ELF-1 (cell line): ENCODE data around the gene ALDH1L1.

ENCODE experiments used
- DNase-seq: peaks from one replicate; pipeline ENCODE4 v3.0.0-alpha.2; 2016; ENCODE audit warnings: low read depth, low spot score

Gene ALDH1L1

GRCh38 chr3:126119976-126120375, 60.4 kb downstream of the ALDH1L1 start:
- DNase-seq: no peak

GRCh38 chr3:126119008-126119675, 61.2 kb downstream of the ALDH1L1 start:
- no peak for DNase-seq

GRCh38 chr3:126118591-126118990, 61.8 kb downstream of the ALDH1L1 start:
- no peak for DNase-seq

DNA sequence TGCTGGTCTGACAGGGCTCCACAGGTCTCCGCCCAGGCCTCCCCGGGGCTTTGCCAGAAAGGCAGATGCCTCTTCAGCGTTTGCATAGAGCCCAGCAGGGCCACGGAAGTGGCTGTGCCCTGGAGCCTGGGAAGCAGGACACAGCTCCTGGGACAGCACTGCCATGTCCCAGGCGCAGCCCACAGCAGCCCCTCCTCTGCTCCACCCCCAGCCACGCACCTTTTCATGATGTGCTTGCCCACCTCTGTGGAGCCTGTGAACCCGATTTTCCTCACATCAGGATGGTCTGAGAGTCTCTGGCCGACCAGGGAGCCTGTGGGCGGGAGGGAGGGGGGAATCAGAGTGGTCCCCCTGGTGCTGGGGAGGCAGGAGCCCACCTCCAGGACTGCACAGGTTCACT, 62.6 kb downstream of the ALDH1L1 start:
- no peak for DNase-seq

DNA sequence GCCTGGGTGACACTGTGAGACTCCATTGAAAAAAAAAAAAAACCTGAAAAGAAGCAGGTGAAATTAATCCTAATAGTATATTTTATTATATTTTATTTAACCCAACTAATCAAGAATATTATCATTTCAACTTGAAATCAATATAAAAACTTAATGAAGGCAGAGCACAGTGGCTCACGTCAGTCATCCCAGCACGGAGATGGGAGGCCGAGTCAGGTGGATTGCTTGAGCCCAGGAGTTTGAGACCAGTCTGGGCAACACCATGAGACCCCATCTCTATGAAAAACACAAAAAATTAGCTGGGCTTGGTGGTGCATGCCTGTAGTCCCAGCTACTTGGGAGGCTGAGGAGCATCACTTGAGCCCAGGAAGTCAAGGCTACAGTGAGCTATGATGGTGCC, 63.2 kb downstream of the ALDH1L1 start:
- no peak for DNase-seq

GRCh38 chr3:126116526-126116925, 63.9 kb downstream of the ALDH1L1 start:
- DNase-seq: no peak

GRCh38 chr3:126114443-126115386, 65.7 kb downstream of the ALDH1L1 start:
- no peak for DNase-seq

DNA sequence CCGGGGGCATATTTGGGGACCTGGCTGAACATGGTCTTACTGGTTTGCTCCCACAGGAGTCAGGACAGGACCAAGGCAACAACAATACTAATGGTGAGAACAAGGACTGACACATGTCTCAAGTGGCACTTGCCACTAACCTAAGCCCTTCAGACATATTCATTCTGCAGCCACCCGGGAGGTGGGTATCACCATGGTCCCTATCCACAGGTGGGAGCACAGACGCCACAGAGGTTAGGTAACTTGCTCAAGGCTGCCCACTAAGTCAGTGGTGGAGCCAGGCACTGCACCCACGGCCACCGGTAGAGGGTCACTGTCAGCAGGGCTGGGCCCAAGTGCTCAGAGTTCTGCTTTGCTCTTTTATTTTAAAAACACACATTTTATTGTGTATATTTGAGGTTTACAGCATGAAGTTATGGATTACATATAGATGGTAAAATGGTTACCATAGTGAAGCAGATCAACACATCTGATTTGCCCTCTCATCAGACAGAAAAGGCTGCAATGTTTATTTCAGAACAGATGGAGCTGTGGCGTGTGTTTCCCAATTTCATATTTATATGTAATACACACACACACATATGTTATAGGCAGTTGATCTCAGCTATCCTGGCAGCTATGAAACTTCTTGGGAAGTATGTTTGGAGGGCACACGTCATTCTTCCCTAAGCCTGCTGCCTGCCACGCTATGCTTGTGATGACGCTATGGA, 66.5 kb downstream of the ALDH1L1 start:
- no peak for DNase-seq

- no peak for DNase-seq
Measured at GRCh38 chr3:126113238-126113555, 67.2 kb downstream of the ALDH1L1 start.

GRCh38 chr3:126112531-126113237, 67.7 kb downstream of the ALDH1L1 start:
- no peak for DNase-seq

DNA sequence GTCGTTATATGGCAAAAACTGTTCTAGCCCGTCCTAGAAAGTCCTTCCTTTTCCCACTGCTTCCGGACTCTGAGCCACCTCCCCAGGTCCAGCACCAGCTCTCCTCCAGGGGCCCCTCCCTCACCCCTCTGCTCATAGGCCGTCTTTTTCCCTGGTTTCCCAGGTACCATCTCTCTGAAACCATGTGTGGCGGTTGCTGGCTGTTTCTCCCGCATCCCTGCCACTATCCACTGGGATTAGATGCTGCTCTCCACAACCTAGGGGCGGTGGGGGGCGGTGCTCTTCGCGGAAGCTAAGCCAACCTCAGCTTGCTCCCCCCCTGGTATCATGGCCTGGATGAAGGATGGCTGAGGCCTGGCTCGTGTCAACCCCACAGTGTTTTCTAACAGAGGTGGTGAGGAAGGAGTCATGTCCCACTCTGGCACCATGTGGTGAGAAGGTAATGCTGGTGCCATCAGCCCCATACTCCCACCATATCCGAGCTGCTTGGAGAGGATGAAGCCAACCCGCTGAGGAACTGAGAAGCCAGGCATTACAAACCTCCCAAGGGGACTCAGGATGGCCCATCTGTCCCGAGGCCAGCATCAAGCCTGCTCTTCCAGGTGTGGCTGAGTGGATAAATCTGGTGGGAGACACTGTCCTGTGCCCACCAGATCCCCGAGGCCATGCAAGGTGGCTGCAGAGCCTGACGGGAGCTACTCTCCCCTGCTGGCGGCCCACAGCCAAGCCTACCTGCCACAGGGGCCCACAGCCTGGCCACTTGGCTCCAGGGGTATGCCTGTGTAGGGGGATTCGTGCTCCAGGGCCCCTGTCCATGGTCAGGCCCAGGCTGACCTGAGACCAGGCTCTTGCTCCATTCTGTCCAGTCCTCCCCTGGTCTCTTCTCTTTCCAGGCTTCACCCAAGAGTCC, 68.6 kb downstream of the ALDH1L1 start:
- no peak for DNase-seq

DNA sequence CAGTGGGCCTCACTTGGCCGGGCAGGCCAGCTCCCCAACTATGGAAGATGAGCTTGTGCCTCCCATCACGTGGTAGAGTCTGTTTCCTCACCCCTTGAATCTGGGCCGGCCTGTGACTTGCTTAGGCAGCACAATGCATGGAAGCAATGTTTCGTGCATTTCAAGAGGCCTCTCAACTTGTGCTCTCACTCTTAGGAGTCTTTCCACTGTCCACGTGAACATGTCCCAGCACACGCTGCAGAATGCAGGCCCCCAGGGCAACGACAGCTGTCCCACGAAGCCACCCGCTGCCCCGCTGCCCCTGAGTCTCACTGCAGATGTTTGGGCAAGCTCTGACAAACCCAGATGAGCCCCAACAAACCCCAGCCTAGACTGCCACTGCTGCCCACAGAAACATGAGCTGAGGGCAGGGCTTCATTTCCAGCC, 69.2 kb downstream of the ALDH1L1 start:
- DNase-seq: no peak

GRCh38 chr3:126110431-126111125, 69.8 kb downstream of the ALDH1L1 start:
- no peak for DNase-seq

DNA sequence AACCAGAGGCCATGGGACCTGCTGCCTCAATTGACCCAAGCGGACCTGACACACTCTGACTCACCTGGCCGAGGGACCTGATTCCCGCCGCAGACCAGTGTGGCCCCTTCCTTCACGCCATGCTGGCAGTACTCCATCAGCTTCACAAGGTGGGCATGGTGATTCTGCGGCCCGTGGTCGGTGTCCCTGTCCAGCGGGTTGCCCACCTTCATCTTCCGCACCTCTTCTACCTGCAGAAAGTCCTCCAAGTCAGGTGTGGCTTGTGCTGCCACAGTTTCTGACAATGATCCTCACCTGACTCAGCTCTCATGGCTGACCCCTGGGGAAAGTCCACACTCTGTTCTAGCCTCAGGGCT, 70.5 kb downstream of the ALDH1L1 start:
- no peak for DNase-seq

GRCh38 chr3:126109146-126109879, 71.1 kb downstream of the ALDH1L1 start:
- DNase-seq: no peak

GRCh38 chr3:126108676-126109050, 71.7 kb downstream of the ALDH1L1 start:
- no peak for DNase-seq

GRCh38 chr3:126107957-126108675, 72.3 kb downstream of the ALDH1L1 start:
- DNase-seq: no peak

DNA sequence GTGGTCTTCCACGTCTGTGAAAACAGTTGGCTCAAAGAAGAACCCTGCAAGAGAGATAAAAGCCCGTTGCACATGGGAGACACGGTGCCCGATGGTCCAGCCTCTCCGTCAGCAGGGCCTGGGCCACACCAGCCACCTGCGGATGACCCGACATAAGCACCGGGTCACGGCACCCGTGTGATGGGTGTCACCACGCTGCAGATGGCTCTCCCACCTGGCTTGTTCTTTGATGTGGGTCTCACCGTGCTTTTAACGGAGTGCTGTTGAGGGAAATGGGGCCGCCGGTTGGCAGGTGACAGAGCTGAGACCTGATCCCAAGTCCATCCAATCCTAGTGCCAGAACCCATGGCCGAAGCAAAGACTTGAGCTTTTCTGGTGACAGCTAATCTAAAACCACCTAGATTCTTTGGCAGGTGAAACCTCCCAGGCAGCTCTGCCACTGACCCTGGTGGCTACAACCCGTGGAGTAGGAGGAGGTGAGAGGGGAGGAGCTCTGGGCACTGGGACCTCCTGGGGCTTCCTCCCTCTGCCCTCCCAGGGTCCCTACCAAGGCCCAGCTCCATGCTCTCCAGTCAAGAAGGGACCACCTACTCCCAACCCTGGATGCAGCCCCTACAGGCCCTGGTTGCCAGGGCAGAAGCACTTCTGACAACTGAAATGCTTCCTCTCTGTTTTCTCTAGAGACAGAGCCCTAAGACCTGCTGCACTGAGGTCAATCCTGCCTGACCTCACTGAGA, 73.0 kb downstream of the ALDH1L1 start:
- DNase-seq: no peak
